ENCODE data around the gene GRIK4. TPM values are rescaled to one million over a fixed set of nuclear protein-coding genes. Genes with fewer than 3 reads are reported as not detected.

The GRIK4 gene
- total and polyA plus RNA-seq, 9 of the 15 experiments (the other 6 are each of a cell fraction or from before 2014, with no cell fraction given), result not detected

DNA sequence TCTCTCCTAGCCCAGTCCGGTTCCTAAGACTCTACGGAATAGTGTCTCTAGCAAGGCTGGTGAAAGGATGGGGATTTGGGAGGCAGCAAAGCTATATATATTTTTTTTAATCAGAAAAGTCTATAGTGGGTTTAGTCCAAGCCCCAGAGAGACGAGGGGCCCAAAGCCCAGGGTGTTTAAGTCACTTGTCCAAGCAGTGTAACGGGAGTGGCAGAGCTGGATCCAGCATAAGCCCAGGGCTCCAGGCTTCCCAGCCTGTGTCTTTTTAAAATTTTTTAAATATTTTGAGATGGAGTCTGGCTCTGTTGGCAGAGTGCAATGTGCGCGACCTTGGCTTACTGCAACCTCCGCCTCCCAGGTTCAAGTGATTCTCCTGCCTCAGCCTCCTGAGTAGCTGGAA is 6.8 kb downstream of the GRIK4 start:
- Histone ChIP-seq H3K79me2 (ENCODE audit: control insufficient read depth, insufficient read depth, low read length) (no peaks in the 10 kb centered on the region), H2AFZ (ENCODE audit: low read depth, low read length) (no peak overlapping the region), H4K20me1 (replicated peaks; ENCODE audit: control insufficient read depth, insufficient read depth, low read length) (peaks cover 16% of the 10 kb centered on the region), H3K4me2 (ENCODE audit: insufficient read depth, low read length) (no peak overlapping the region), H3K9ac (ENCODE audit: insufficient read depth in 1 of 2, low read depth in 2 of 2, low read length in 2 of 2) (no peak overlapping the region), H3K36me3 (ENCODE audit: control insufficient read depth, insufficient read depth, low read length) (no peaks in the 10 kb centered on the region), H3K4me1 (replicated peaks in 1 of 2; ENCODE audit: control insufficient read depth in 2 of 2, insufficient read depth in 2 of 2, low read length in 2 of 2) (peaks cover 0 to 6% of the 10 kb centered on the region in 2 experiments; a peak in 1 of 5 replicates), H3K4me3 (no peak overlapping the region), H3K27me3 (ENCODE audit: control insufficient read depth in 2 of 2, insufficient read depth in 2 of 2, low read length in 2 of 2) (peaks cover 47 to 94% of the 10 kb centered on the region in 2 experiments; a peak in 4 of 5 replicates), H3K9me3 (replicated peaks; ENCODE audit: control insufficient read depth, insufficient read depth, low read depth, low read length) (no peaks in the 10 kb centered on the region), H3K27ac (ENCODE audit: extremely low read depth, low read depth, low read length) (no peak overlapping the region), H3K9me1 (ENCODE audit: control insufficient read depth, insufficient read depth, low read length) (no peaks in the 10 kb centered on the region)
- ATAC-seq (no peak), DNase-seq (ENCODE audit: extremely low read depth in 1 of 4, low spot score in 3 of 4) (no peak), FAIRE-seq (no peak)
- 16% methylated on average over 7 of the region's 7 CpGs for WGBS (ENCODE audit: insufficient coverage, low coverage, missing lambda C conversion rate)
- intact Hi-C loops (cut with micrococcal nuclease), result no loop called here
- POLR2A ChIA-PET, result no interaction called here
- in situ Hi-C loops (cut with MboI), result no loop called here
- no TSS peak for BruUV-seq (replicated peaks)
- CTCF ChIA-PET (ENCODE audit: low intra/inter-chr PET ratio), result no interaction called here
- TF ChIP-seq, protein P1, sequence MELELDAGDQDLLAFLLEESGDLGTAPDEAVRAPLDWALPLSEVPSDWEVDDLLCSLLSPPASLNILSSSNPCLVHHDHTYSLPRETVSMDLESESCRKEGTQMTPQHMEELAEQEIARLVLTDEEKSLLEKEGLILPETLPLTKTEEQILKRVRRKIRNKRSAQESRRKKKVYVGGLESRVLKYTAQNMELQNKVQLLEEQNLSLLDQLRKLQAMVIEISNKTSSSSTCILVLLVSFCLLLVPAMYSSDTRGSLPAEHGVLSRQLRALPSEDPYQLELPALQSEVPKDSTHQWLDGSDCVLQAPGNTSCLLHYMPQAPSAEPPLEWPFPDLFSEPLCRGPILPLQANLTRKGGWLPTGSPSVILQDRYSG (tag; conservative IDR thresholded peaks at IDR 0.05; ENCODE audit: low read depth), result no peak
- TF ChIP-seq, protein P2, sequence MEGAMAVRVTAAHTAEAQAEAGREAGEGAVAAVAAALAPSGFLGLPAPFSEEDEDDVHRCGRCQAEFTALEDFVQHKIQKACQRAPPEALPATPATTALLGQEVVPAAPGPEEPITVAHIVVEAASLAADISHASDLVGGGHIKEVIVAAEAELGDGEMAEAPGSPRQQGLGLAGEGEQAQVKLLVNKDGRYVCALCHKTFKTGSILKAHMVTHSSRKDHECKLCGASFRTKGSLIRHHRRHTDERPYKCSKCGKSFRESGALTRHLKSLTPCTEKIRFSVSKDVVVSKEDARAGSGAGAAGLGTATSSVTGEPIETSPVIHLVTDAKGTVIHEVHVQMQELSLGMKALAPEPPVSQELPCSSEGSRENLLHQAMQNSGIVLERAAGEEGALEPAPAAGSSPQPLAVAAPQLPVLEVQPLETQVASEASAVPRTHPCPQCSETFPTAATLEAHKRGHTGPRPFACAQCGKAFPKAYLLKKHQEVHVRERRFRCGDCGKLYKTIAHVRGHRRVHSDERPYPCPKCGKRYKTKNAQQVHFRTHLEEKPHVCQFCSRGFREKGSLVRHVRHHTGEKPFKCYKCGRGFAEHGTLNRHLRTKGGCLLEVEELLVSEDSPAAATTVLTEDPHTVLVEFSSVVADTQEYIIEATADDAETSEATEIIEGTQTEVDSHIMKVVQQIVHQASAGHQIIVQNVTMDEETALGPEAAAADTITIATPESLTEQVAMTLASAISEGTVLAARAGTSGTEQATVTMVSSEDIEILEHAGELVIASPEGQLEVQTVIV (CRISPR knock-in tag; IDR thresholded peaks at IDR 0.05; ENCODE audit: borderline replicate concordance), result no peak
- no peak for TF ChIP-seq ELF2 (CRISPR knock-in tag; IDR thresholded peaks at IDR 0.05)
- no peak for TF ChIP-seq SRSF7 (optimal IDR thresholded peaks at IDR 0.05; ENCODE audit: low read depth, low read length)
- no peak for TF ChIP-seq ZNF175 (CRISPR knock-in tag; IDR thresholded peaks at IDR 0.05; ENCODE audit: low read depth)
- no peak for TF ChIP-seq NR3C1 (CRISPR knock-in tag; IDR thresholded peaks at IDR 0.05)
- no peak for TF ChIP-seq SRSF1 (IDR thresholded peaks at IDR 0.05; ENCODE audit: low read depth, low read length)
- TF ChIP-seq TRIM24 (IDR thresholded peaks at IDR 0.05), result no peak
- TF ChIP-seq ZNF79 (CRISPR knock-in tag; IDR thresholded peaks at IDR 0.05; ENCODE audit: low read depth), result no peak
- TF ChIP-seq NFRKB (IDR thresholded peaks at IDR 0.05; ENCODE audit: low read depth), result no peak
- TF ChIP-seq SRF (CRISPR knock-in tag; IDR thresholded peaks at IDR 0.05), result no peak
- no peak for TF ChIP-seq NFIX (CRISPR knock-in tag; IDR thresholded peaks at IDR 0.05; ENCODE audit: low read depth)
- TF ChIP-seq GTF2E2 (tag; IDR thresholded peaks at IDR 0.05), result no peak
- TF ChIP-seq PHF21A (IDR thresholded peaks at IDR 0.05; ENCODE audit: borderline replicate concordance, low read depth), result no peak

Data from K562 (cell line).